OCI-LY1 (cell line): ENCODE measurements around the gene UTP11.

Experiments used
- CTCF ChIP-seq: fragments of 200-600 bp; sonication (generic), shearing (Covaris generic); IDR thresholded peaks from 2 replicates; pipeline ENCODE4 v1.5.1; 2017; ENCODE audit warnings: mild to moderate bottlenecking, antibody characterized with exemption, low read length, moderate library complexity, mixed read lengths
- EZH2 ChIP-seq: fragments of 200-600 bp; sonication (generic), shearing (Covaris generic); IDR thresholded peaks from 2 replicates; pipeline ENCODE4 v1.8.0; 2017; ENCODE audit warnings: borderline replicate concordance, mixed run types, mild to moderate bottlenecking, antibody characterized with exemption, low read length, moderate library complexity, mixed read lengths

- TF ChIP-seq EZH2 = no peak
- no peak for TF ChIP-seq CTCF
Observed at GRCh38 chr1:38061883-38062328, 49.4 kb downstream of the UTP11 start.
